Measurements from ENCODE around the gene DERL2. TPM values are rescaled to one million over a fixed set of nuclear protein-coding genes. Genes with fewer than 3 reads are reported as not detected.
A peak's percentile ranks its signal among the peaks of the same experiment; 100 is the strongest.

Gene DERL2
- total and polyA plus RNA-seq, 2 experiments from 2014 or later: 54.3 to 136 TPM

GRCh38 chr17:5509482-5509881 lies 23.5 kb upstream of the DERL2 start:
- no peak overlapping the region for H2AFZ ChIP-seq
- TF ChIP-seq CTCF (IDR thresholded peaks at IDR 0.05; ENCODE audit: poor library complexity) (no peak), EZH2phosphoT487 (IDR thresholded peaks at IDR 0.05; ENCODE audit: low read depth, severe bottlenecking, unreplicated experiment) (no peak), EZH2 (IDR thresholded peaks at IDR 0.05; ENCODE audit: borderline replicate concordance) (no peak)
- no peaks in the 10 kb centered on the region for H3K36me3 ChIP-seq (replicated peaks; ENCODE audit: insufficient read depth, low read depth)
- H3K9me3 ChIP-seq (ENCODE audit: low read depth): no peaks in the 10 kb centered on the region
- 72% methylated on average over 8 of the region's 8 CpGs for WGBS (ENCODE audit: low lambda C conversion rate, missing lambda C conversion rate)
- H4K20me1 ChIP-seq (ENCODE audit: insufficient read depth, poor library complexity, severe bottlenecking): no peaks in the 10 kb centered on the region
- H3K9me2 ChIP-seq (replicated peaks; ENCODE audit: insufficient read depth): no peaks in the 10 kb centered on the region
- H3K4me1 ChIP-seq (ENCODE audit: insufficient read depth): no peaks in the 10 kb centered on the region
- H3K79me2 ChIP-seq: no peaks in the 10 kb centered on the region
- no peak overlapping the region for H3K27ac ChIP-seq
- H3K4me2 ChIP-seq: no peak overlapping the region
- H3K4me3 ChIP-seq: no peak overlapping the region
- no peak for DNase-seq (ENCODE audit: low spot score)
- H3K27me3 ChIP-seq: no peaks in the 10 kb centered on the region

- H4K20me1 ChIP-seq (ENCODE audit: insufficient read depth, poor library complexity, severe bottlenecking): no peaks in the 10 kb centered on the region
- WGBS (ENCODE audit: low lambda C conversion rate, missing lambda C conversion rate): 21% methylated on average over 4 of the region's 4 CpGs
- H3K4me1 ChIP-seq (ENCODE audit: insufficient read depth): no peaks in the 10 kb centered on the region
- H3K4me3 ChIP-seq: no peak overlapping the region
- H3K79me2 ChIP-seq: no peaks in the 10 kb centered on the region
- H3K9me2 ChIP-seq (replicated peaks; ENCODE audit: insufficient read depth): no peaks in the 10 kb centered on the region
- no peaks in the 10 kb centered on the region for H3K9me3 ChIP-seq (ENCODE audit: low read depth)
- H3K27me3 ChIP-seq: no peaks in the 10 kb centered on the region
- H2AFZ ChIP-seq: no peak overlapping the region
- H3K36me3 ChIP-seq (replicated peaks; ENCODE audit: insufficient read depth, low read depth): no peaks in the 10 kb centered on the region
- no peak overlapping the region for H3K27ac ChIP-seq
- peak; percentile 66 for DNase-seq (ENCODE audit: low spot score)
- H3K4me2 ChIP-seq: no peak overlapping the region
- no peak for TF ChIP-seq CTCF (IDR thresholded peaks at IDR 0.05; ENCODE audit: poor library complexity)
- TF ChIP-seq EZH2phosphoT487 (IDR thresholded peaks at IDR 0.05; ENCODE audit: low read depth, severe bottlenecking, unreplicated experiment): no peak
Observed at GRCh38 chr17:5508810-5509209, 22.8 kb upstream of the DERL2 start.

DNA sequence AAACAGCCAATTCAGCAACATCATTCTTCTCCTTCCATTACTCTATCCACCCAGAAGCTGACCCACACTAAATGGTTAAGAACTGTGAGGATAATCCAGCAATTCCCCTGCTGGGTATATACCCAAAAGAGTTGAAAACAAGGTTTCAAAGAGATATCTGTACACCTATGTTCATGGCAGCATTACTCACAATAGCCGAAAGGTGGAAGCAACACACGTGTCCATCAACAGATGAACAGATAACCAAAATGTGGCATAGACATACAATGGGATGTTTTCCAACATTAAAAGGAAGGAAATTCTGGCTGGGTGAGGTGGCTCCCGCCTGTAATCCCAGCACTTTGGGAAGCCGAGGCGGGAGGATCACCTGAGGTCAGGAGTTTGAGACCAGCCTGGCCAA lies 20.3 kb upstream of the DERL2 start:
- Histone ChIP-seq H3K27ac (no peak overlapping the region), H3K36me3 (replicated peaks; ENCODE audit: insufficient read depth, low read depth) (no peaks in the 10 kb centered on the region), H3K4me2 (no peak overlapping the region), H3K9me3 (ENCODE audit: low read depth) (no peaks in the 10 kb centered on the region), H3K27me3 (peaks cover 3% of the 10 kb centered on the region), H4K20me1 (ENCODE audit: insufficient read depth, poor library complexity, severe bottlenecking) (no peaks in the 10 kb centered on the region), H3K4me3 (no peak overlapping the region), H2AFZ (no peak overlapping the region), H3K79me2 (no peaks in the 10 kb centered on the region), H3K9me2 (replicated peaks; ENCODE audit: insufficient read depth) (no peaks in the 10 kb centered on the region), H3K4me1 (ENCODE audit: insufficient read depth) (no peaks in the 10 kb centered on the region)
- WGBS (ENCODE audit: low lambda C conversion rate, missing lambda C conversion rate): 92% methylated on average over 5 of the region's 5 CpGs
- TF ChIP-seq EZH2phosphoT487 (IDR thresholded peaks at IDR 0.05; ENCODE audit: low read depth, severe bottlenecking, unreplicated experiment) (no peak), EZH2 (IDR thresholded peaks at IDR 0.05; ENCODE audit: borderline replicate concordance) (no peak), CTCF (IDR thresholded peaks at IDR 0.05; ENCODE audit: poor library complexity) (no peak)
- no peak for DNase-seq (ENCODE audit: low spot score)

- Histone ChIP-seq H3K27me3 (peaks cover 21% of the 10 kb centered on the region), H3K4me1 (ENCODE audit: insufficient read depth) (no peaks in the 10 kb centered on the region), H3K4me2 (no peak overlapping the region), H3K36me3 (replicated peaks; ENCODE audit: insufficient read depth, low read depth) (no peaks in the 10 kb centered on the region), H3K79me2 (no peaks in the 10 kb centered on the region), H3K9me3 (ENCODE audit: low read depth) (no peaks in the 10 kb centered on the region), H3K9me2 (replicated peaks; ENCODE audit: insufficient read depth) (no peaks in the 10 kb centered on the region), H3K27ac (no peak overlapping the region), H3K4me3 (no peak overlapping the region), H2AFZ (no peak overlapping the region), H4K20me1 (ENCODE audit: insufficient read depth, poor library complexity, severe bottlenecking) (no peaks in the 10 kb centered on the region)
- 96% methylated on average over 4 of the region's 4 CpGs for WGBS (ENCODE audit: low lambda C conversion rate, missing lambda C conversion rate)
- TF ChIP-seq EZH2phosphoT487 (IDR thresholded peaks at IDR 0.05; ENCODE audit: low read depth, severe bottlenecking, unreplicated experiment) (no peak), EZH2 (IDR thresholded peaks at IDR 0.05; ENCODE audit: borderline replicate concordance) (no peak), CTCF (IDR thresholded peaks at IDR 0.05; ENCODE audit: poor library complexity) (no peak)
- DNase-seq (ENCODE audit: low spot score): no peak
Observed at GRCh38 chr17:5502552-5502951, 16.6 kb upstream of the DERL2 start.
